ENCODE data around the gene KLF15.
"Not testable (repeated sequence)": the region's sequence is repeated elsewhere in the genome, so short reads cannot be mapped to it uniquely, and the experiment has no call there.

DNA sequence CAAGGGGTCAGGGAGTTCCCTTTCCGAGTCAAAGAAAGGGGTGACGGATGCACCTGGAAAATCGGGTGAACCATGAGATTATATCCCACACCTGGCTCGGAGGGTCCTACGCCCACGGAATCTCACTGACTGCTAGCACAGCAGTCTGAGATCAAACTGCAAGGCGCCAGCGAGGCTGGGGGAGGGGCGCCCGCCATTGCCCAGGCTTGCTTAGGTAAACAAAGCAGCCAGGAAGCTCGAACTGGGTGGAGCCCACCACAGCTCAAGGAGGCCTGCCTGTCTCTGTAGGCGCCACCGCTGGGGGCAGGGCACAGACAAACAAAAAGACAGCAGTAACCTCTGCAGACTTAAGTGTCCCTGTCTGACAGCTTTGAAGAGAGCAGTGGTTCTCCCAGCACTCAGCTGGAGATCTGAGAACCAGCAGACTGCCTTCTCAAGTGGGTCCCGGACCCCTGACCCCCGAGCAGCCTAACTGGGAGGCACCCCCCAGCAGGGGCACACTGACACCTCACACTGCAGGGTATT, 25.3 kb downstream of the KLF15 start:
- not testable (repeated sequence) for TF ChIP-seq POLR2A, SPI1, TAF1, POLR2AphosphoS5, POU2F2 (IDR thresholded peaks at IDR 0.05; ENCODE audit: low read depth, low read length)
